ENCODE data around the gene CFAP410. TPM values are rescaled to one million over a fixed set of nuclear protein-coding genes. Genes with fewer than 3 reads are reported as not detected.

The CFAP410 gene
- total and polyA plus RNA-seq, 2 of the 4 experiments (the other 2 are of a cell fraction) = 3.8 to 10.3 TPM

DNA sequence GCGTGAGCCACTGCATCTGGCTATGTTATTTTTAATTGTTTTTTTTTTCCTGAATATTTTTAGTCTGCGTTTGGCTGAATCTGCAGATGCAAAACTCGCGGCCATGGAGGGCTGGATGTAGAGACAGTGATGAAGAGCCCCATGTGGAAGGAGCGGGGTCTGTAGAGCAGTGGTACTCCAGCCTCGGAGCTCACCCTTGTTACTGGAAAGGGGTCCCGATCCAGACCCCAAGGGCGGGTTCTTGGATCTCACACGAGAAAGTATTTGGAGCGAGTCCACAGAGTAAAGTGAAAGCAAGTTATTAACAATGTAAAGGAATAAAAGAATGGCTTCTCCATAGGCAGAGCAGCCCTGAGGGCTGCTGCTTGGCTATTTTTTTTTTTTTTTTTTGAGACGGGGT lies 17.0 kb upstream of the CFAP410 start:
- H3K4me1 ChIP-seq (ENCODE audit: control insufficient read depth, insufficient read depth, low read length) = no peaks in the 10 kb centered on the region
- no peak overlapping the region for H2BK20ac ChIP-seq (ENCODE audit: low read depth, low read length)
- H2AK9ac ChIP-seq (replicated peaks; ENCODE audit: low read depth, low read length, poor library complexity) = no peak overlapping the region
- in situ Hi-C loops (cut with MboI; ENCODE audit: low sequenced_read_pairs) (no loop called here), intact Hi-C loops (cut with micrococcal nuclease) (no loop called here), dilution Hi-C loops (cut with HindIII; ENCODE audit: low sequenced_read_pairs, unreplicated experiment) (no loop called here)
- no peak overlapping the region for H3K14ac ChIP-seq (replicated peaks; ENCODE audit: low read depth, low read length)
- no peaks in the 10 kb centered on the region for H3K79me1 ChIP-seq (ENCODE audit: low read depth in 1 of 2, low read length in 2 of 2)
- H4K91ac ChIP-seq (ENCODE audit: insufficient read depth, low read depth, low read length) = no peak overlapping the region
- no peak overlapping the region for H3K4ac ChIP-seq (ENCODE audit: low read depth, low read length)
- ChIA-PET CTCF (no interaction called here), POLR2A (ENCODE audit: unreplicated experiment) (no interaction called here)
- H2BK5ac ChIP-seq (ENCODE audit: low read depth, low read length, poor library complexity, severe bottlenecking) = no peak overlapping the region
- no peak overlapping the region for H2BK120ac ChIP-seq (ENCODE audit: low read depth, low read length)
- H4K8ac ChIP-seq (ENCODE audit: low read depth in 2 of 2, low read length in 2 of 2) = no peak overlapping the region
- H3K9ac ChIP-seq (ENCODE audit: low read depth, low read length) = no peak overlapping the region
- peaks cover 27% of the 10 kb centered on the region for H3K27me3 ChIP-seq (ENCODE audit: control insufficient read depth, insufficient read depth, low read length)
- H3K9me1 ChIP-seq (ENCODE audit: insufficient read depth, low read length) = no peaks in the 10 kb centered on the region
- no peak overlapping the region for H2BK15ac ChIP-seq (ENCODE audit: low read depth, low read length)
- ATAC-seq (ENCODE audit: low read depth) = no peak
- WGBS, 2 experiments (ENCODE audit: extremely low coverage in 2 of 2, insufficient read length in 1 of 2) = 74% methylated on average over 4 of the region's 11 CpGs; no CpG with 5 or more reads in 1 of the 2 experiments
- H3K4me3 ChIP-seq (ENCODE audit: insufficient read depth, low read depth, low read length) = no peak overlapping the region
- H4K20me1 ChIP-seq (ENCODE audit: insufficient read depth, low read length) = no peaks in the 10 kb centered on the region
- no peak overlapping the region for H2AFZ ChIP-seq (replicated peaks; ENCODE audit: low read length, poor library complexity)
- H3K27ac ChIP-seq (ENCODE audit: insufficient read depth, low read length) = no peak overlapping the region
- peaks cover 3% of the 10 kb centered on the region for H3K9me3 ChIP-seq (ENCODE audit: control insufficient read depth, insufficient read depth, low read length)
- TF ChIP-seq MAFK (IDR thresholded peaks at IDR 0.05; ENCODE audit: low read depth, low read length) (no peak), RCOR1 (IDR thresholded peaks at IDR 0.05; ENCODE audit: insufficient replicate concordance, low read length) (no peak), POLR2A (IDR thresholded peaks at IDR 0.05; ENCODE audit: low read depth, low read length) (no peak), RAD21 (IDR thresholded peaks at IDR 0.05; ENCODE audit: low read length) (no peak), BHLHE40 (IDR thresholded peaks at IDR 0.05; ENCODE audit: low read depth, low read length) (no peak), NFE2L2 (IDR thresholded peaks at IDR 0.05; ENCODE audit: low read depth, low read length) (no peak), MAZ (IDR thresholded peaks at IDR 0.05; ENCODE audit: borderline replicate concordance, low read depth, low read length) (no peak), RFX5 (IDR thresholded peaks at IDR 0.05; ENCODE audit: low read depth, low read length) (no peak), FOS (IDR thresholded peaks at IDR 0.05; ENCODE audit: low read depth, low read length) (no peak), SMC3 (IDR thresholded peaks at IDR 0.05; ENCODE audit: low read depth, low read length) (no peak), MXI1 (IDR thresholded peaks at IDR 0.05; ENCODE audit: borderline replicate concordance, low read depth, low read length) (no peak), CEBPB (IDR thresholded peaks at IDR 0.05; ENCODE audit: low read depth, low read length) (no peak), CHD1 (IDR thresholded peaks at IDR 0.05; ENCODE audit: low read depth, low read length) (no peak)
- TF ChIP-seq, protein P1, sequence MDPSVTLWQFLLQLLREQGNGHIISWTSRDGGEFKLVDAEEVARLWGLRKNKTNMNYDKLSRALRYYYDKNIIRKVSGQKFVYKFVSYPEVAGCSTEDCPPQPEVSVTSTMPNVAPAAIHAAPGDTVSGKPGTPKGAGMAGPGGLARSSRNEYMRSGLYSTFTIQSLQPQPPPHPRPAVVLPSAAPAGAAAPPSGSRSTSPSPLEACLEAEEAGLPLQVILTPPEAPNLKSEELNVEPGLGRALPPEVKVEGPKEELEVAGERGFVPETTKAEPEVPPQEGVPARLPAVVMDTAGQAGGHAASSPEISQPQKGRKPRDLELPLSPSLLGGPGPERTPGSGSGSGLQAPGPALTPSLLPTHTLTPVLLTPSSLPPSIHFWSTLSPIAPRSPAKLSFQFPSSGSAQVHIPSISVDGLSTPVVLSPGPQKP (IDR thresholded peaks at IDR 0.05; ENCODE audit: borderline replicate concordance, low read depth, low read length) = no peak
- TF ChIP-seq, protein P2, sequence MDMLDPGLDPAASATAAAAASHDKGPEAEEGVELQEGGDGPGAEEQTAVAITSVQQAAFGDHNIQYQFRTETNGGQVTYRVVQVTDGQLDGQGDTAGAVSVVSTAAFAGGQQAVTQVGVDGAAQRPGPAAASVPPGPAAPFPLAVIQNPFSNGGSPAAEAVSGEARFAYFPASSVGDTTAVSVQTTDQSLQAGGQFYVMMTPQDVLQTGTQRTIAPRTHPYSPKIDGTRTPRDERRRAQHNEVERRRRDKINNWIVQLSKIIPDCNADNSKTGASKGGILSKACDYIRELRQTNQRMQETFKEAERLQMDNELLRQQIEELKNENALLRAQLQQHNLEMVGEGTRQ (IDR thresholded peaks at IDR 0.05; ENCODE audit: low read depth, low read length) = no peak
- TF ChIP-seq, protein P3, sequence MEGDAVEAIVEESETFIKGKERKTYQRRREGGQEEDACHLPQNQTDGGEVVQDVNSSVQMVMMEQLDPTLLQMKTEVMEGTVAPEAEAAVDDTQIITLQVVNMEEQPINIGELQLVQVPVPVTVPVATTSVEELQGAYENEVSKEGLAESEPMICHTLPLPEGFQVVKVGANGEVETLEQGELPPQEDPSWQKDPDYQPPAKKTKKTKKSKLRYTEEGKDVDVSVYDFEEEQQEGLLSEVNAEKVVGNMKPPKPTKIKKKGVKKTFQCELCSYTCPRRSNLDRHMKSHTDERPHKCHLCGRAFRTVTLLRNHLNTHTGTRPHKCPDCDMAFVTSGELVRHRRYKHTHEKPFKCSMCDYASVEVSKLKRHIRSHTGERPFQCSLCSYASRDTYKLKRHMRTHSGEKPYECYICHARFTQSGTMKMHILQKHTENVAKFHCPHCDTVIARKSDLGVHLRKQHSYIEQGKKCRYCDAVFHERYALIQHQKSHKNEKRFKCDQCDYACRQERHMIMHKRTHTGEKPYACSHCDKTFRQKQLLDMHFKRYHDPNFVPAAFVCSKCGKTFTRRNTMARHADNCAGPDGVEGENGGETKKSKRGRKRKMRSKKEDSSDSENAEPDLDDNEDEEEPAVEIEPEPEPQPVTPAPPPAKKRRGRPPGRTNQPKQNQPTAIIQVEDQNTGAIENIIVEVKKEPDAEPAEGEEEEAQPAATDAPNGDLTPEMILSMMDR (conservative IDR thresholded peaks at IDR 0.05; ENCODE audit: low read depth, low read length) = no peak
- no TSS peak for BruUV-seq (replicated peaks)
- no peak overlapping the region for H3K4me2 ChIP-seq (ENCODE audit: low read depth, low read length)
- H3K23ac ChIP-seq (ENCODE audit: low read depth, low read length) = no peak overlapping the region
- DNase-seq = no peak
- no peak overlapping the region for H3K56ac ChIP-seq (ENCODE audit: extremely low read depth, insufficient read depth, low read length)
- H3K18ac ChIP-seq (ENCODE audit: low read depth, low read length) = no peak overlapping the region
- H4K5ac ChIP-seq (ENCODE audit: low read depth, low read length) = no peak overlapping the region
- H3K36me3 ChIP-seq (ENCODE audit: control insufficient read depth, insufficient read depth, low read length) = no peaks in the 10 kb centered on the region
- H2AK5ac ChIP-seq (ENCODE audit: low read depth, low read length) = no peak overlapping the region
